ENCODE results near the gene MYT1.

DNA sequence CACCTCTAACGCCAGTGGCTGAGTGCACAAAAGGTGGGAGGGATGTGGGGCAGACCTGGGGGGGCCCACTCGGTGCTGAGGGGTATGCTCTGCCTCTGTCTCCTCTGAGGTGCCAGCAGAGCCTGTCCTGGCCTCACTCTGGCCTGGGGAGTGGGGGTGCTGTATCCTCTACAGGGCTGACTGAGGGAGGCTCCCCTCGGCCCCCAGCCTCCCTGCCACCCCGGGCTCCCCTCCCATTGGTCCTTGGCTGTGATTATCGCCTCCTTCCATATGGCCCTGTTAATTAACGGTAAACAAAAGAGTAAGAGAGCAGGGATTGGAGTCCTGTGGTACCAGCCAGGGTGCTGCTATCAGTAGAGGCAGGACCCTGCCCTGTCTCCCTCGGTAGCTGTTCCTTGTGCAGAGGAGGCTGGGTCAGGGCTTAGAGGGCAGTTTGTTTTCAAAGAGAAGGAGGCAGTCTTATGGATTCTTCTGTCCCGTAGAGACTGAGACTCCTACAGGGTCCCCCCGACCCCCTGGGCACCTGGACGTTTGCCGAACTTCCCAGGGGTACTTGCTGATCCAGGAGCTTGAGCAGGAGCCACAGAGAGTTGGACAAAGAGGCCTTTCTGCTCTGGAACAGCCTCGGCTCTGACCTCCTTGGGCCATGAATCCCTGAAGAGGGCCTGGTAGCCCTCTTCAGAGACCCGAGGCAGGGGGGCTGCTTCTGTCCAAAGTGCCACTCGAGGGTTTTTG lies 1.8 kb downstream of the MYT1 start:
- TF ChIP-seq POLR2A (IDR thresholded peaks at IDR 0.05) = no peak
- TF ChIP-seq, protein P1, sequence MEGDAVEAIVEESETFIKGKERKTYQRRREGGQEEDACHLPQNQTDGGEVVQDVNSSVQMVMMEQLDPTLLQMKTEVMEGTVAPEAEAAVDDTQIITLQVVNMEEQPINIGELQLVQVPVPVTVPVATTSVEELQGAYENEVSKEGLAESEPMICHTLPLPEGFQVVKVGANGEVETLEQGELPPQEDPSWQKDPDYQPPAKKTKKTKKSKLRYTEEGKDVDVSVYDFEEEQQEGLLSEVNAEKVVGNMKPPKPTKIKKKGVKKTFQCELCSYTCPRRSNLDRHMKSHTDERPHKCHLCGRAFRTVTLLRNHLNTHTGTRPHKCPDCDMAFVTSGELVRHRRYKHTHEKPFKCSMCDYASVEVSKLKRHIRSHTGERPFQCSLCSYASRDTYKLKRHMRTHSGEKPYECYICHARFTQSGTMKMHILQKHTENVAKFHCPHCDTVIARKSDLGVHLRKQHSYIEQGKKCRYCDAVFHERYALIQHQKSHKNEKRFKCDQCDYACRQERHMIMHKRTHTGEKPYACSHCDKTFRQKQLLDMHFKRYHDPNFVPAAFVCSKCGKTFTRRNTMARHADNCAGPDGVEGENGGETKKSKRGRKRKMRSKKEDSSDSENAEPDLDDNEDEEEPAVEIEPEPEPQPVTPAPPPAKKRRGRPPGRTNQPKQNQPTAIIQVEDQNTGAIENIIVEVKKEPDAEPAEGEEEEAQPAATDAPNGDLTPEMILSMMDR (IDR thresholded peaks at IDR 0.05) = no peak
